ENCODE data around the gene CMC1. TPM values are rescaled to one million over a fixed set of nuclear protein-coding genes. Genes with fewer than 3 reads are reported as not detected.

The CMC1 gene
- total RNA-seq: 1 to 10 TPM; 6.2 to 7.3 TPM

GRCh38 chr3:28241221-28242160 lies at the start of gene CMC1:
CMC1 (plus strand) TSS chr3:28241619; CDS start chr3:28241794, 175 bp downstream.

GRCh38 chr3:28348629-28349468 lies 107.4 kb downstream of the CMC1 start, which contains the start of the genes AZI2 and ZCWPW2:
AZI2 (minus strand) TSS chr3:28348824; CDS start chr3:28340617, 8,207 bp downstream.
ZCWPW2 (plus strand) TSS chr3:28348721; CDS start chr3:28413069, 64,348 bp downstream.

Other genes with a start within 250 kb of the CMC1 start
- under 1 TPM; 0.33 to 0.69 TPM for gene ZCWPW2, start 107.1 kb downstream of the CMC1 start, total RNA-seq
- gene AZI2, start 107.2 kb downstream of the CMC1 start, total RNA-seq: 100 to 1,000 TPM in 1 of 2 donors, 10 to 100 TPM in 1; 55.9 to 105 TPM